ENCODE data around the gene KIFC3.

The KIFC3 gene

GRCh38 chr16:57762365-57763040 is 39.8 kb downstream of the KIFC3 start:
- TF ChIP-seq POLR2AphosphoS5 (IDR thresholded peaks at IDR 0.05; ENCODE audit: low read depth, low read length) (no peak), SIN3A (IDR thresholded peaks at IDR 0.05; ENCODE audit: borderline replicate concordance, insufficient read depth, low read length) (no peak), REST (IDR thresholded peaks at IDR 0.05; ENCODE audit: insufficient read depth in 1 of 2, low read depth in 2 of 2, low read length in 2 of 2) (no peak), FOXP2 (optimal IDR thresholded peaks at IDR 0.05; ENCODE audit: borderline replicate concordance, extremely low read depth, extremely low read length, insufficient read depth) (no peak), TAF1 (IDR thresholded peaks at IDR 0.05; ENCODE audit: borderline replicate concordance, insufficient read depth, low read length) (no peak)

GRCh38 chr16:57761957-57762356 is 40.3 kb downstream of the KIFC3 start:
- TF ChIP-seq FOXP2 (optimal IDR thresholded peaks at IDR 0.05; ENCODE audit: borderline replicate concordance, extremely low read depth, extremely low read length, insufficient read depth) = no peak
- TF ChIP-seq SIN3A (IDR thresholded peaks at IDR 0.05; ENCODE audit: borderline replicate concordance, insufficient read depth, low read length) = no peak
- TF ChIP-seq REST (IDR thresholded peaks at IDR 0.05; ENCODE audit: insufficient read depth in 1 of 2, low read depth in 2 of 2, low read length in 2 of 2) = no peak
- TF ChIP-seq POLR2AphosphoS5 (IDR thresholded peaks at IDR 0.05; ENCODE audit: low read depth, low read length) = no peak
- TF ChIP-seq TAF1 (IDR thresholded peaks at IDR 0.05; ENCODE audit: borderline replicate concordance, insufficient read depth, low read length) = no peak

- TF ChIP-seq SIN3A (IDR thresholded peaks at IDR 0.05; ENCODE audit: borderline replicate concordance, insufficient read depth, low read length) (no peak), FOXP2 (optimal IDR thresholded peaks at IDR 0.05; ENCODE audit: borderline replicate concordance, extremely low read depth, extremely low read length, insufficient read depth) (no peak), REST (IDR thresholded peaks at IDR 0.05; ENCODE audit: insufficient read depth in 1 of 2, low read depth in 2 of 2, low read length in 2 of 2) (no peak), POLR2AphosphoS5 (IDR thresholded peaks at IDR 0.05; ENCODE audit: low read depth, low read length) (no peak), TAF1 (IDR thresholded peaks at IDR 0.05; ENCODE audit: borderline replicate concordance, insufficient read depth, low read length) (no peak)
These were observed 41.0 kb downstream of the KIFC3 start for GRCh38 chr16:57761301-57761700.

GRCh38 chr16:57760357-57761160 is 41.7 kb downstream of the KIFC3 start:
- no peak for TF ChIP-seq POLR2AphosphoS5 (IDR thresholded peaks at IDR 0.05; ENCODE audit: low read depth, low read length)
- TF ChIP-seq FOXP2 (optimal IDR thresholded peaks at IDR 0.05; ENCODE audit: borderline replicate concordance, extremely low read depth, extremely low read length, insufficient read depth) = no peak
- TF ChIP-seq REST (IDR thresholded peaks at IDR 0.05; ENCODE audit: insufficient read depth in 1 of 2, low read depth in 2 of 2, low read length in 2 of 2) = no peak
- TF ChIP-seq TAF1 (IDR thresholded peaks at IDR 0.05; ENCODE audit: borderline replicate concordance, insufficient read depth, low read length) = no peak
- TF ChIP-seq SIN3A (IDR thresholded peaks at IDR 0.05; ENCODE audit: borderline replicate concordance, insufficient read depth, low read length) = no peak

All from PFSK-1 (cell line).